ENCODE results near the gene ALG12. TPM values are rescaled to one million over a fixed set of nuclear protein-coding genes. Genes with fewer than 3 reads are reported as not detected.

ALG12 gene
- total RNA-seq, 4 donors from 2014 or later: 10.1 to 24.4 (median 18.3) TPM

GRCh38 chr22:49861642-49862495 is 56.4 kb downstream of the ALG12 start:
- TF ChIP-seq EP300 (IDR thresholded peaks at IDR 0.05; ENCODE audit: low read depth): no peak
- TF ChIP-seq POLR2A (IDR thresholded peaks at IDR 0.05): no peak
- TF ChIP-seq POLR2AphosphoS5 (IDR thresholded peaks at IDR 0.05): no peak
- no peak for TF ChIP-seq CTCF (IDR thresholded peaks at IDR 0.05)
- Histone ChIP-seq H3K36me3 (peaks cover 0 to 1% (median 0%) of the 10 kb centered on the region in 4 donors), H3K4me3 (no peak overlapping the region), H3K27ac (no peak overlapping the region), H3K9me3 (peaks cover 7 to 19% of the 10 kb centered on the region in 2 donors), H3K27me3 (no peaks in the 10 kb centered on the region), H3K4me1 (no peaks in the 10 kb centered on the region)
- intact Hi-C loops (cut with DNase I; ENCODE audit: low total_unique reads) (no loop called here), in situ Hi-C loops (cut with MboI; ENCODE audit: low pct_ligation_motif_present in 1 of 4, low pct_unique_long_range_greater_than_20kb in 1 of 4, low sequenced_read_pairs in 3 of 4) (loop anchor here in 1 of 4 donors (25.0 kb wide), 1 partner anchor 100 kb away; the partner anchor contains the start of gene PIM3)
- no peak for DNase-seq
- WGBS, 2 donors (ENCODE audit: low coverage in 1 of 2): 86 to 93% methylated on average over 5 to 29 of the region's 29 CpGs

- H3K36me3 ChIP-seq: no peaks in the 10 kb centered on the region
- TF ChIP-seq POLR2A (IDR thresholded peaks at IDR 0.05): no peak
- no peak for TF ChIP-seq POLR2AphosphoS5 (IDR thresholded peaks at IDR 0.05)
- TF ChIP-seq CTCF (IDR thresholded peaks at IDR 0.05): no peak
- no peak for TF ChIP-seq EP300 (IDR thresholded peaks at IDR 0.05; ENCODE audit: low read depth)
- DNase-seq: no peak
- no peak overlapping the region for H3K27ac ChIP-seq
- peaks cover 9 to 22% (median 18%) of the 10 kb centered on the region in 4 donors for H3K4me1 ChIP-seq
- intact Hi-C loops (cut with DNase I; ENCODE audit: low total_unique reads) (no loop called here), in situ Hi-C loops (cut with MboI; ENCODE audit: low pct_ligation_motif_present in 1 of 4, low pct_unique_long_range_greater_than_20kb in 1 of 4, low sequenced_read_pairs in 3 of 4) (loop anchor here in 1 of 4 donors (25.0 kb wide), 1 partner anchor 103 kb away; the partner anchor contains the start of gene PIM3)
- no peaks in the 10 kb centered on the region for H3K9me3 ChIP-seq
- no peaks in the 10 kb centered on the region for H3K27me3 ChIP-seq
- H3K4me3 ChIP-seq: no peak overlapping the region
- 87 to 90% methylated on average over 2 to 14 of the region's 14 CpGs for WGBS, 2 donors (ENCODE audit: low coverage in 1 of 2)
These were observed 59.4 kb downstream of the ALG12 start for GRCh38 chr22:49858827-49859226.

- 91% methylated on average over 31 of the region's 31 CpGs; no CpG with 5 or more reads in 1 of the 2 donors for WGBS, 2 donors (ENCODE audit: low coverage in 1 of 2)
- in situ Hi-C loops (cut with MboI; ENCODE audit: low pct_ligation_motif_present in 1 of 4, low pct_unique_long_range_greater_than_20kb in 1 of 4, low sequenced_read_pairs in 3 of 4) (loop anchor here in 1 of 4 donors (25.0 kb wide), 1 partner anchor 105 kb away; the partner anchor contains the start of gene PIM3), intact Hi-C loops (cut with DNase I; ENCODE audit: low total_unique reads) (no loop called here)
- no peak for DNase-seq
- Histone ChIP-seq H3K27ac (no peak overlapping the region), H3K27me3 (no peaks in the 10 kb centered on the region), H3K4me1 (peaks cover 9 to 33% (median 26%) of the 10 kb centered on the region in 4 donors), H3K36me3 (no peaks in the 10 kb centered on the region), H3K4me3 (no peak overlapping the region), H3K9me3 (no peaks in the 10 kb centered on the region)
- no peak for TF ChIP-seq POLR2A (IDR thresholded peaks at IDR 0.05)
- no peak for TF ChIP-seq CTCF (IDR thresholded peaks at IDR 0.05)
- no peak for TF ChIP-seq POLR2AphosphoS5 (IDR thresholded peaks at IDR 0.05)
- TF ChIP-seq EP300 (IDR thresholded peaks at IDR 0.05; ENCODE audit: low read depth): no peak
These were observed 61.2 kb downstream of the ALG12 start for GRCh38 chr22:49856766-49857618.

GRCh38 chr22:49856343-49856742 is 61.9 kb downstream of the ALG12 start:
- TF ChIP-seq POLR2AphosphoS5 (IDR thresholded peaks at IDR 0.05): no peak
- TF ChIP-seq POLR2A (IDR thresholded peaks at IDR 0.05): no peak
- TF ChIP-seq CTCF (IDR thresholded peaks at IDR 0.05): no peak
- no peak for TF ChIP-seq EP300 (IDR thresholded peaks at IDR 0.05; ENCODE audit: low read depth)
- Histone ChIP-seq H3K27ac (peak overlapping the region in 2 of 4 donors; percentile 78 to 88), H3K36me3 (no peaks in the 10 kb centered on the region), H3K4me3 (no peak overlapping the region), H3K9me3 (no peaks in the 10 kb centered on the region), H3K4me1 (peaks cover 9 to 33% (median 26%) of the 10 kb centered on the region in 4 donors), H3K27me3 (no peaks in the 10 kb centered on the region)
- intact Hi-C loops (cut with DNase I; ENCODE audit: low total_unique reads): no loop called here
- 80 to 90% methylated on average over 1 to 23 of the region's 23 CpGs for WGBS, 2 donors (ENCODE audit: low coverage in 1 of 2)
- in situ Hi-C loops (cut with MboI; ENCODE audit: low pct_ligation_motif_present in 1 of 4, low pct_unique_long_range_greater_than_20kb in 1 of 4, low sequenced_read_pairs in 3 of 4): loop anchor here in 1 of 4 donors (25.0 kb wide), 1 partner anchor 106 kb away; the partner anchor contains the start of gene PIM3
- DNase-seq: no peak
